DOHH2 (cell line): ENCODE results near the gene LUC7L2.

Experiments used
- H3F3A ChIP-seq: fragments of 200-600 bp; sonication (generic), shearing (Covaris generic); 2 replicates; pipeline ENCODE4 v1.6.0; 2016; ENCODE audit warnings: antibody characterized with exemption, mild to moderate bottlenecking; ENCODE audit not compliant: control insufficient read depth, insufficient read depth
- H3K27ac ChIP-seq: fragments of 200-600 bp; sonication (generic); 2 replicates; pipeline ENCODE4 v1.5.1; 2014; ENCODE audit warnings: low read depth, mild to moderate bottlenecking, low read length, moderate library complexity
- H3K27me3 ChIP-seq: fragments of 200-600 bp; sonication (generic); 2 replicates; pipeline ENCODE4 v1.6.1; 2014; ENCODE audit warnings: mild to moderate bottlenecking, low read length, mixed read lengths; ENCODE audit not compliant: control insufficient read depth
- H3K36me3 ChIP-seq: fragments of 200-600 bp; sonication (generic); 2 replicates; pipeline ENCODE4 v1.6.1; 2014; ENCODE audit warnings: mild to moderate bottlenecking, low read length, moderate library complexity, mixed read lengths; ENCODE audit not compliant: control insufficient read depth
- H3K4me1 ChIP-seq: fragments of 200-600 bp; sonication (generic); 2 replicates; pipeline ENCODE4 v1.6.1; 2014; ENCODE audit warnings: mild to moderate bottlenecking, low read length, mixed read lengths; ENCODE audit not compliant: control insufficient read depth
- H3K4me2 ChIP-seq: fragments of 200-600 bp; sonication (generic); 2 replicates; pipeline ENCODE4 v1.6.0; 2014; ENCODE audit warnings: mild to moderate bottlenecking, low read length, moderate library complexity
- H3K4me3 ChIP-seq: fragments of 200-600 bp; sonication (generic); 2 replicates; pipeline ENCODE4 v1.5.1; 2014; ENCODE audit warnings: mild to moderate bottlenecking, low read length, mixed read lengths
- H3K79me2 ChIP-seq: fragments of 200-600 bp; sonication (generic); 2 replicates; pipeline ENCODE4 v1.6.1; 2014; ENCODE audit warnings: mild to moderate bottlenecking, low read length, mixed read lengths; ENCODE audit not compliant: control insufficient read depth
- H3K9me2 ChIP-seq: fragments of 200-600 bp; sonication (generic); replicated peaks from 2 replicates; pipeline ENCODE4 v1.6.1; 2014; ENCODE audit warnings: mild to moderate bottlenecking, low read length, mixed read lengths; ENCODE audit not compliant: control insufficient read depth
- H3K9me3 ChIP-seq: fragments of 200-600 bp; sonication (generic); 2 replicates; pipeline ENCODE4 v1.6.1; 2014; ENCODE audit warnings: antibody characterized with exemption, low read length, mixed read lengths; ENCODE audit not compliant: control insufficient read depth, insufficient read depth
- H4K20me1 ChIP-seq: fragments of 200-600 bp; sonication (generic); 2 replicates; pipeline ENCODE4 v1.6.0; 2014; ENCODE audit warnings: low read depth, mild to moderate bottlenecking, antibody characterized with exemption, low read length, moderate library complexity; ENCODE audit not compliant: control insufficient read depth, insufficient read depth
- CTCF ChIP-seq: fragments of 200-600 bp; sonication (generic); IDR thresholded peaks from one replicate; pipeline ENCODE4 v1.5.1; 2014; ENCODE audit warnings: antibody characterized with exemption, mild to moderate bottlenecking, low read depth, low read length; ENCODE audit not compliant: poor library complexity, severe bottlenecking
- EZH2phosphoT487 ChIP-seq: fragments of 200-600 bp; sonication (generic); IDR thresholded peaks from 2 replicates; pipeline ENCODE4 v1.6.1; 2017; ENCODE audit warnings: borderline replicate concordance, mild to moderate bottlenecking, antibody characterized with exemption, low read length, moderate library complexity, mixed read lengths

LUC7L2 gene

GRCh38 chr7:139452958-139453672 lies 93.4 kb downstream of the LUC7L2 start:
- H3K9me2 ChIP-seq = no peaks in the 10 kb centered on the region

GRCh38 chr7:139453673-139454321 lies 94.1 kb downstream of the LUC7L2 start:
- Histone ChIP-seq H4K20me1 (no peaks in the 10 kb centered on the region), H3K36me3 (no peaks in the 10 kb centered on the region), H3K9me2 (no peaks in the 10 kb centered on the region), H3K27me3 (no peaks in the 10 kb centered on the region), H3K9me3 (no peaks in the 10 kb centered on the region), H3K4me3 (no peak overlapping the region), H3K4me1 (no peaks in the 10 kb centered on the region), H3F3A (no peaks in the 10 kb centered on the region), H3K79me2 (no peaks in the 10 kb centered on the region), H3K4me2 (no peak overlapping the region), H3K27ac (no peak overlapping the region)
- TF ChIP-seq CTCF (no peak), EZH2phosphoT487 (no peak)

More at GRCh38 chr7:139452958-139453672, 93.4 kb downstream of the LUC7L2 start:
- H3K4me2 ChIP-seq = no peak overlapping the region
- no peak overlapping the region for H3K27ac ChIP-seq
- H3K4me1 ChIP-seq = no peaks in the 10 kb centered on the region
- no peaks in the 10 kb centered on the region for H4K20me1 ChIP-seq
- H3K36me3 ChIP-seq = no peaks in the 10 kb centered on the region
- TF ChIP-seq CTCF = peak; percentile 41
- TF ChIP-seq EZH2phosphoT487 = no peak
- H3K79me2 ChIP-seq = no peaks in the 10 kb centered on the region
- H3F3A ChIP-seq = no peaks in the 10 kb centered on the region
- no peak overlapping the region for H3K4me3 ChIP-seq
- no peaks in the 10 kb centered on the region for H3K9me3 ChIP-seq
- no peaks in the 10 kb centered on the region for H3K27me3 ChIP-seq

- Histone ChIP-seq H3K36me3 (no peaks in the 10 kb centered on the region), H3K9me3 (no peaks in the 10 kb centered on the region), H3K27me3 (no peaks in the 10 kb centered on the region), H3F3A (no peaks in the 10 kb centered on the region), H3K9me2 (no peaks in the 10 kb centered on the region), H3K4me1 (no peaks in the 10 kb centered on the region), H3K4me2 (no peak overlapping the region), H3K27ac (no peak overlapping the region), H3K79me2 (no peaks in the 10 kb centered on the region), H3K4me3 (no peak overlapping the region), H4K20me1 (no peaks in the 10 kb centered on the region)
- no peak for TF ChIP-seq EZH2phosphoT487
- no peak for TF ChIP-seq CTCF
These were observed 96.1 kb downstream of the LUC7L2 start for GRCh38 chr7:139455789-139456188.
